OCI-LY7 (cell line): ENCODE results near the gene KDM4B. TPM values are rescaled to one million over a fixed set of nuclear protein-coding genes. Genes with fewer than 3 reads are reported as not detected.

Experiments used
- BruUV-seq: library from RNA; stranded (reverse); fragments of 400-500 nt; replicated peaks from 2 replicates; lab custom pipeline; 2021; lab: Mats Ljungman, UMichigan
- CTCF ChIA-PET: fragments of 300-600 bp; sonication (Branson Sonifier 250); formaldehyde crosslinking; loops from one replicate; lab custom pipeline; 2022; ENCODE audit warnings: antibody characterized with exemption; ENCODE audit not compliant: unreplicated experiment; lab: Charles Lee
- POLR2A ChIA-PET: fragments of 300-600 bp; sonication (Branson Sonifier 250); formaldehyde crosslinking; loops from one replicate; lab custom pipeline; 2022; ENCODE audit warnings: antibody characterized with exemption; lab: Charles Lee
- DNase-seq: peaks from one replicate; pipeline ENCODE4 v3.0.0-alpha.2; 2015; ENCODE audit warnings: low spot score
- H2AFZ ChIP-seq: fragments of 200-600 bp; sonication (generic), shearing (Covaris generic); 2 replicates; pipeline ENCODE4 v1.6.1; 2014; ENCODE audit warnings: mild to moderate bottlenecking, antibody characterized with exemption, low read length, moderate library complexity
- H3K27ac ChIP-seq: fragments of 200-600 bp; sonication (generic); 2 replicates; pipeline ENCODE4 v1.5.1; 2014; ENCODE audit warnings: mixed run types, low read depth, mild to moderate bottlenecking, moderate library complexity, low read length, inconsistent platforms; ENCODE audit not compliant: poor library complexity, severe bottlenecking
- H3K36me3 ChIP-seq: fragments of 200-600 bp; sonication (generic); 2 replicates; pipeline ENCODE4 v1.6.1; 2014; ENCODE audit warnings: mild to moderate bottlenecking, antibody characterized with exemption, low read length, moderate library complexity, mixed read lengths; ENCODE audit not compliant: insufficient read depth
- H3K4me1 ChIP-seq: fragments of 200-600 bp; sonication (generic); 2 replicates; pipeline ENCODE4 v1.5.1; 2014; ENCODE audit warnings: mild to moderate bottlenecking, low read length; ENCODE audit not compliant: insufficient read depth, poor library complexity, severe bottlenecking
- H3K4me2 ChIP-seq: fragments of 200-600 bp; sonication (generic); 2 replicates; pipeline ENCODE4 v1.6.1; 2014; ENCODE audit warnings: mild to moderate bottlenecking, low read length
- H3K4me3 ChIP-seq: fragments of 200-600 bp; sonication (generic); 2 replicates; pipeline ENCODE4 v1.5.1; 2014; ENCODE audit warnings: mild to moderate bottlenecking, low read depth, low read length; ENCODE audit not compliant: poor library complexity, severe bottlenecking
- H3K79me2 ChIP-seq: fragments of 200-600 bp; sonication (generic); 2 replicates; pipeline ENCODE4 v1.6.1; 2016; ENCODE audit warnings: low read depth, mild to moderate bottlenecking, low read length, moderate library complexity, mixed read lengths; ENCODE audit not compliant: insufficient read depth
- H3K9me2 ChIP-seq: fragments of 200-600 bp; sonication (generic); 2 replicates; pipeline ENCODE4 v1.6.1; 2016; ENCODE audit warnings: mild to moderate bottlenecking, low read length, mixed read lengths; ENCODE audit not compliant: insufficient read depth
- H3K9me3 ChIP-seq: fragments of 200-600 bp; sonication (generic); 2 replicates; pipeline ENCODE4 v1.6.1; 2014; ENCODE audit warnings: mild to moderate bottlenecking, mixed run types, low read length, mixed read lengths
- H4K20me1 ChIP-seq: fragments of 200-600 bp; sonication (generic); 2 replicates; pipeline ENCODE4 v1.6.1; 2014; ENCODE audit warnings: mild to moderate bottlenecking, antibody characterized with exemption, low read length, moderate library complexity, mixed read lengths; ENCODE audit not compliant: insufficient read depth
- EZH2phosphoT487 ChIP-seq: fragments of 200-600 bp; sonication (generic); IDR thresholded peaks from 2 replicates; pipeline ENCODE4 v1.6.1; 2018; ENCODE audit warnings: low read depth, borderline replicate concordance, mild to moderate bottlenecking, mixed run types, antibody characterized with exemption, low read length, moderate library complexity, mixed read lengths
- intact Hi-C: fragments of 100-400 bp; cut with micrococcal nuclease; formaldehyde crosslinking; loops from one replicate; pipeline ENCODE4 v1.10.0; 2022; ENCODE audit not compliant: unreplicated experiment
- total RNA-seq, 2 experiments: library from RNA; depleted of rRNA in 1 of 2; stranded (reverse); fragments of >200 nt in 1 of 2; shearing (Covaris generic) in 1 of 2; gene quantifications; 2 replicates each; pipeline ENCODE4 v1.2.3, GENCODE V29; 2014 to 2022
- TF ChIP-seq, protein P1 (sequence below): fragments of 200-600 bp; sonication (generic); conservative IDR thresholded peaks from 2 replicates; pipeline ENCODE4 v1.5.1; 2014; ENCODE audit warnings: mild to moderate bottlenecking, antibody characterized with exemption, low read length, moderate library complexity, mixed read lengths

Gene KDM4B
- total RNA-seq, 2 experiments from 2014 or later, result 24.3 to 44.2 TPM

GRCh38 chr19:5041913-5042187 lies 72.9 kb downstream of the KDM4B start:
- ChIA-PET CTCF (no interaction called here), POLR2A (no interaction called here)
- Histone ChIP-seq H3K4me3 (no peak overlapping the region), H3K36me3 (no peaks in the 10 kb centered on the region), H3K4me1 (no peaks in the 10 kb centered on the region), H2AFZ (no peak overlapping the region), H3K9me2 (no peaks in the 10 kb centered on the region), H3K4me2 (no peak overlapping the region), H3K27ac (no peak overlapping the region), H3K79me2 (no peaks in the 10 kb centered on the region), H4K20me1 (no peaks in the 10 kb centered on the region), H3K9me3 (no peaks in the 10 kb centered on the region)
- intact Hi-C loops, result loop anchor here (10.0 kb wide), 1 partner anchor 93 kb away; no protein-coding TSS in a partner anchor
- no peak for DNase-seq
- BruUV-seq, result no TSS peak
- TF ChIP-seq, protein P1, sequence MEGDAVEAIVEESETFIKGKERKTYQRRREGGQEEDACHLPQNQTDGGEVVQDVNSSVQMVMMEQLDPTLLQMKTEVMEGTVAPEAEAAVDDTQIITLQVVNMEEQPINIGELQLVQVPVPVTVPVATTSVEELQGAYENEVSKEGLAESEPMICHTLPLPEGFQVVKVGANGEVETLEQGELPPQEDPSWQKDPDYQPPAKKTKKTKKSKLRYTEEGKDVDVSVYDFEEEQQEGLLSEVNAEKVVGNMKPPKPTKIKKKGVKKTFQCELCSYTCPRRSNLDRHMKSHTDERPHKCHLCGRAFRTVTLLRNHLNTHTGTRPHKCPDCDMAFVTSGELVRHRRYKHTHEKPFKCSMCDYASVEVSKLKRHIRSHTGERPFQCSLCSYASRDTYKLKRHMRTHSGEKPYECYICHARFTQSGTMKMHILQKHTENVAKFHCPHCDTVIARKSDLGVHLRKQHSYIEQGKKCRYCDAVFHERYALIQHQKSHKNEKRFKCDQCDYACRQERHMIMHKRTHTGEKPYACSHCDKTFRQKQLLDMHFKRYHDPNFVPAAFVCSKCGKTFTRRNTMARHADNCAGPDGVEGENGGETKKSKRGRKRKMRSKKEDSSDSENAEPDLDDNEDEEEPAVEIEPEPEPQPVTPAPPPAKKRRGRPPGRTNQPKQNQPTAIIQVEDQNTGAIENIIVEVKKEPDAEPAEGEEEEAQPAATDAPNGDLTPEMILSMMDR, result no peak
- no peak for TF ChIP-seq EZH2phosphoT487

- Histone ChIP-seq H3K79me2 (no peaks in the 10 kb centered on the region), H3K4me1 (no peaks in the 10 kb centered on the region), H3K9me3 (no peaks in the 10 kb centered on the region), H3K4me2 (no peak overlapping the region), H3K9me2 (no peaks in the 10 kb centered on the region), H2AFZ (no peak overlapping the region), H4K20me1 (no peaks in the 10 kb centered on the region), H3K36me3 (no peaks in the 10 kb centered on the region), H3K4me3 (no peak overlapping the region), H3K27ac (no peak overlapping the region)
- BruUV-seq, result TSS peak; percentile 57
- POLR2A ChIA-PET, result no interaction called here
- intact Hi-C loops, result loop anchor here (10.0 kb wide), 1 partner anchor 92 kb away; no protein-coding TSS in a partner anchor
- CTCF ChIA-PET, result no interaction called here
- no peak for DNase-seq
- no peak for TF ChIP-seq EZH2phosphoT487
- TF ChIP-seq, protein P1, result no peak
These were observed 73.6 kb downstream of the KDM4B start for GRCh38 chr19:5042556-5042955.

GRCh38 chr19:5045029-5045428 lies 76.1 kb downstream of the KDM4B start:
- ChIA-PET POLR2A (interaction anchor here (0.6 kb wide), 1 partner anchor 214 kb away, joined by 3 read pairs; no protein-coding TSS in a partner anchor), CTCF (no interaction called here)
- no peak overlapping the region for H3K4me3 ChIP-seq
- H3K9me3 ChIP-seq, result no peaks in the 10 kb centered on the region
- no peaks in the 10 kb centered on the region for H3K9me2 ChIP-seq
- H3K4me1 ChIP-seq, result no peaks in the 10 kb centered on the region
- TF ChIP-seq EZH2phosphoT487, result no peak
- TF ChIP-seq, protein P1, result no peak
- H4K20me1 ChIP-seq, result no peaks in the 10 kb centered on the region
- H3K27ac ChIP-seq, result no peak overlapping the region
- BruUV-seq, result no TSS peak
- H3K4me2 ChIP-seq, result no peak overlapping the region
- no peak for DNase-seq
- intact Hi-C loops, result loop anchor here (10.0 kb wide), 1 partner anchor 90 kb away; no protein-coding TSS in a partner anchor
- no peaks in the 10 kb centered on the region for H3K36me3 ChIP-seq
- H3K79me2 ChIP-seq, result no peaks in the 10 kb centered on the region
- H2AFZ ChIP-seq, result no peak overlapping the region
